Measurements from ENCODE around the gene RANBP9. TPM values are rescaled to one million over a fixed set of nuclear protein-coding genes. Genes with fewer than 3 reads are reported as not detected.

RANBP9 gene
- total and polyA plus RNA-seq, 9 of the 15 experiments (the other 6 are each of a cell fraction or from before 2014, with no cell fraction given) = 27.5 to 130 (median 61.5) TPM

DNA sequence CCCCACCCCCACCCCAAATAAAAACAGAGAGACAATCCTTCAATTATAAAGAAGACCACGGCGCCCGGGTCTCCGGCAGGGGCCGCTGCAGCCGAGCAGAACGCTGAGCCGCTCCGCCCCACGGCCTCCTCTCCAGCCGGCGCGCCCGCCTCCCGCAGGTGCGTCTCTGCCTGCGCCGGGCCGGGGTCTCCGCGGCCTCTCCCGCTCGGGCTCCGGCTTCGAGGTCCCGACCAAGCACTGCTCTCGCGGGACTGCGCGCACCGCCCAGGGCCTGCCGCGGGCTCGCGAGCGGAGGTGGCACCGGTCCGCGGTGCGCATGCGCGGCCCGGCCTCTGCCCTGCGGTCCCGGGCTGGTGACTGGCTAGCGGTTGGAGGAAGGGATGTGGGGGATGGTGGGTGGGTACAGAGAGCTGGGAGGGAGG lies 137.5 kb downstream of the RANBP9 start (continued):
- TF ChIP-seq AFF4 (CRISPR knock-in tag; IDR thresholded peaks at IDR 0.05) = 0 out of 2 replicates have a peak, but pooled peaks have one; percentile 41

GRCh38 chr6:13573669-13574110 lies 137.9 kb downstream of the RANBP9 start:
- Histone ChIP-seq H3K36me3 (ENCODE audit: control insufficient read depth, insufficient read depth, low read length) (no peaks in the 10 kb centered on the region), H3K27me3 (ENCODE audit: control insufficient read depth in 2 of 2, insufficient read depth in 2 of 2, low read length in 2 of 2) (no peaks in the 10 kb centered on the region; a peak in 1 of 5 replicates), H3K4me2 (ENCODE audit: insufficient read depth, low read length) (peak overlapping the region; percentile 90), H3K9ac (ENCODE audit: insufficient read depth in 1 of 2, low read depth in 2 of 2, low read length in 2 of 2) (peak overlapping the region; percentile 83 to 90), H3K27ac (ENCODE audit: extremely low read depth, low read depth, low read length) (peak overlapping the region; percentile 87), H2AFZ (ENCODE audit: low read depth, low read length) (peak overlapping the region; percentile 97), H3K79me2 (ENCODE audit: control insufficient read depth, insufficient read depth, low read length) (peaks cover 19% of the 10 kb centered on the region), H4K20me1 (replicated peaks; ENCODE audit: control insufficient read depth, insufficient read depth, low read length) (no peaks in the 10 kb centered on the region), H3K9me1 (ENCODE audit: control insufficient read depth, insufficient read depth, low read length) (no peaks in the 10 kb centered on the region), H3K4me1 (replicated peaks in 1 of 2; ENCODE audit: control insufficient read depth in 2 of 2, insufficient read depth in 2 of 2, low read length in 2 of 2) (peaks cover 17 to 20% of the 10 kb centered on the region in 2 experiments), H3K9me3 (replicated peaks; ENCODE audit: control insufficient read depth, insufficient read depth, low read depth, low read length) (peaks cover 4% of the 10 kb centered on the region), H3K4me3 (peak overlapping the region; percentile 56)
- in situ Hi-C loops (cut with MboI) = no loop called here
- ChIA-PET POLR2A (interaction anchor here (0.7 to 1.2 kb wide), 3 partner anchors 12 to 37 kb away, joined by 3 to 8 read pairs (median 3); no protein-coding TSS in a partner anchor), CTCF (ENCODE audit: low intra/inter-chr PET ratio) (no interaction called here)
- no peak for ATAC-seq
- FAIRE-seq = peak; percentile 26
- intact Hi-C loops (cut with micrococcal nuclease) = loop anchor here (1.0 to 10.0 kb wide), 6 partner anchors 41 to 501 kb away; partner anchors contain the start of gene NOL7
- BruUV-seq (replicated peaks) = TSS peak; percentile 81
- DNase-seq (ENCODE audit: extremely low read depth in 1 of 4, low spot score in 3 of 4) = peak; percentile 26 to 66 (median 34)
- 12% methylated on average over 14 of the region's 14 CpGs for WGBS (ENCODE audit: insufficient coverage, low coverage, missing lambda C conversion rate)
- TF ChIP-seq CTCFL (IDR thresholded peaks at IDR 0.05; ENCODE audit: borderline replicate concordance, insufficient read depth, low read depth, low read length, poor library complexity, severe bottlenecking) = no peak
- TF ChIP-seq, protein P1, sequence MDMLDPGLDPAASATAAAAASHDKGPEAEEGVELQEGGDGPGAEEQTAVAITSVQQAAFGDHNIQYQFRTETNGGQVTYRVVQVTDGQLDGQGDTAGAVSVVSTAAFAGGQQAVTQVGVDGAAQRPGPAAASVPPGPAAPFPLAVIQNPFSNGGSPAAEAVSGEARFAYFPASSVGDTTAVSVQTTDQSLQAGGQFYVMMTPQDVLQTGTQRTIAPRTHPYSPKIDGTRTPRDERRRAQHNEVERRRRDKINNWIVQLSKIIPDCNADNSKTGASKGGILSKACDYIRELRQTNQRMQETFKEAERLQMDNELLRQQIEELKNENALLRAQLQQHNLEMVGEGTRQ (CRISPR knock-in tag; IDR thresholded peaks at IDR 0.05) = 0 out of 2 replicates have a peak, but pooled peaks have one; percentile 9
- TF ChIP-seq ATF4 (CRISPR knock-in tag; IDR thresholded peaks at IDR 0.05) = 0 out of 2 replicates have a peak, but pooled peaks have one; percentile 31
- peak; percentile 73 for TF ChIP-seq FOXK1 (CRISPR knock-in tag; IDR thresholded peaks at IDR 0.05; ENCODE audit: borderline replicate concordance)
- TF ChIP-seq, protein P2, sequence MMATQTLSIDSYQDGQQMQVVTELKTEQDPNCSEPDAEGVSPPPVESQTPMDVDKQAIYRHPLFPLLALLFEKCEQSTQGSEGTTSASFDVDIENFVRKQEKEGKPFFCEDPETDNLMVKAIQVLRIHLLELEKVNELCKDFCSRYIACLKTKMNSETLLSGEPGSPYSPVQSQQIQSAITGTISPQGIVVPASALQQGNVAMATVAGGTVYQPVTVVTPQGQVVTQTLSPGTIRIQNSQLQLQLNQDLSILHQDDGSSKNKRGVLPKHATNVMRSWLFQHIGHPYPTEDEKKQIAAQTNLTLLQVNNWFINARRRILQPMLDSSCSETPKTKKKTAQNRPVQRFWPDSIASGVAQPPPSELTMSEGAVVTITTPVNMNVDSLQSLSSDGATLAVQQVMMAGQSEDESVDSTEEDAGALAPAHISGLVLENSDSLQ (IDR thresholded peaks at IDR 0.05) = peak; percentile 35; the same call in 1 of the 2 replicates
- peak; percentile 41 to 61 for TF ChIP-seq E2F6 (IDR thresholded peaks at IDR 0.05; ENCODE audit: borderline replicate concordance in 1 of 2, extremely low read depth in 1 of 2, insufficient read depth in 1 of 2, insufficient read length in 1 of 2, low read depth in 1 of 2, low read length in 1 of 2, poor library complexity in 1 of 2, severe bottlenecking in 1 of 2)

All from K562 (cell line).